Mesothelial cell of epicardium (in vitro differentiated cells): Measurements from ENCODE around the gene FGL2. TPM values are rescaled to one million over a fixed set of nuclear protein-coding genes. Genes with fewer than 3 reads are reported as not detected.

Experiments
- DNase-seq, 2 experiments: peaks; one replicate each; pipeline ENCODE4 v3.0.0; 2021; ENCODE audit warnings: low spot score in 2 of 2; ENCODE audit not compliant: unreplicated experiment in 2 of 2
- H3K27ac Mint-ChIP-seq: 2 replicates; pipeline ENCODE4 v1.8.0; 2021; ENCODE audit warnings: mixed read lengths
- H3K27me3 Mint-ChIP-seq: 2 replicates; pipeline ENCODE4 v1.8.0; 2021; ENCODE audit warnings: low read depth, mixed read lengths
- H3K36me3 Mint-ChIP-seq: 2 replicates; pipeline ENCODE4 v1.8.0; 2021; ENCODE audit warnings: mixed read lengths
- H3K4me1 Mint-ChIP-seq: 2 replicates; pipeline ENCODE4 v1.8.0; 2021; ENCODE audit warnings: mixed read lengths
- H3K4me3 Mint-ChIP-seq: 2 replicates; pipeline ENCODE4 v1.8.0; 2021; ENCODE audit warnings: mild to moderate bottlenecking, moderate library complexity, mixed read lengths
- H3K9me3 Mint-ChIP-seq: 2 replicates; pipeline ENCODE4 v1.8.0; 2021; ENCODE audit warnings: mixed read lengths
- CTCF ChIP-seq: fragments of 200-600 bp; sonication (generic); IDR thresholded peaks from one replicate; pipeline ENCODE4 v1.5.0; 2021; ENCODE audit warnings: antibody characterized with exemption; ENCODE audit not compliant: unreplicated experiment
- total RNA-seq: library from RNA; stranded (reverse); gene quantifications from 3 replicates; pipeline ENCODE4 v1.2.1, GENCODE V29; 2021

Gene FGL2
- total RNA-seq, result 0.05 TPM in 1 of 3 replicates, not detected in the others

- no peaks in the 10 kb centered on the region for H3K36me3 Mint-ChIP-seq
- H3K9me3 Mint-ChIP-seq, result no peaks in the 10 kb centered on the region
- H3K4me3 Mint-ChIP-seq, result peak within 1 kb of the TSS; percentile 20
- no peak for DNase-seq
- H3K27me3 Mint-ChIP-seq, result peaks cover 21% of the 10 kb centered on the region
- H3K4me1 Mint-ChIP-seq, result peaks cover 10% of the 10 kb centered on the region
- no peak for TF ChIP-seq CTCF
- no peak within 1 kb of the TSS for H3K27ac Mint-ChIP-seq
These were observed at the start of gene FGL2 for GRCh38 chr7:77199013-77199966. TSS of gene FGL2 (minus strand) at chr7:77199819. CDS start at chr7:77199793, 26 bp downstream.

- peaks cover 13% of the 10 kb centered on the region for H3K4me1 Mint-ChIP-seq
- no peak for DNase-seq
- TF ChIP-seq CTCF, result no peak
- H3K36me3 Mint-ChIP-seq, result peaks cover 1% of the 10 kb centered on the region
- H3K27me3 Mint-ChIP-seq, result no peaks in the 10 kb centered on the region
- H3K9me3 Mint-ChIP-seq, result peaks cover 8% of the 10 kb centered on the region
- H3K27ac Mint-ChIP-seq, result no peak overlapping the region
- no peak overlapping the region for H3K4me3 Mint-ChIP-seq
These were observed 48.5 kb upstream of the FGL2 start for GRCh38 chr7:77248154-77248553.

GRCh38 chr7:77247206-77247850 is 47.7 kb upstream of the FGL2 start:
- peak in 1 of 2 experiments; percentile 66 for DNase-seq
- peaks cover 14% of the 10 kb centered on the region for H3K4me1 Mint-ChIP-seq
- peaks cover 8% of the 10 kb centered on the region for H3K9me3 Mint-ChIP-seq
- peak; percentile 86 for TF ChIP-seq CTCF
- no peaks in the 10 kb centered on the region for H3K27me3 Mint-ChIP-seq
- H3K36me3 Mint-ChIP-seq, result peaks cover 1% of the 10 kb centered on the region
- H3K27ac Mint-ChIP-seq, result no peak overlapping the region
- H3K4me3 Mint-ChIP-seq, result no peak overlapping the region

GRCh38 chr7:77246026-77246640 is 46.5 kb upstream of the FGL2 start:
- H3K27me3 Mint-ChIP-seq, result no peaks in the 10 kb centered on the region
- H3K27ac Mint-ChIP-seq, result peak overlapping the region; percentile 36
- no peak for TF ChIP-seq CTCF
- peaks cover 3% of the 10 kb centered on the region for H3K36me3 Mint-ChIP-seq
- peaks cover 8% of the 10 kb centered on the region for H3K9me3 Mint-ChIP-seq
- no peak for DNase-seq
- H3K4me3 Mint-ChIP-seq, result no peak overlapping the region
- H3K4me1 Mint-ChIP-seq, result peaks cover 14% of the 10 kb centered on the region

- H3K36me3 Mint-ChIP-seq, result peaks cover 3% of the 10 kb centered on the region
- no peaks in the 10 kb centered on the region for H3K27me3 Mint-ChIP-seq
- H3K9me3 Mint-ChIP-seq, result peaks cover 8% of the 10 kb centered on the region
- no peak for TF ChIP-seq CTCF
- H3K27ac Mint-ChIP-seq, result no peak overlapping the region
- DNase-seq, result no peak
- H3K4me3 Mint-ChIP-seq, result no peak overlapping the region
- peaks cover 11% of the 10 kb centered on the region for H3K4me1 Mint-ChIP-seq
These were observed 45.6 kb upstream of the FGL2 start for GRCh38 chr7:77245015-77245755.
